M059J (cell line): ENCODE measurements around the gene RHEB. TPM values are rescaled to one million over a fixed set of nuclear protein-coding genes. Genes with fewer than 3 reads are reported as not detected.
"Not testable (repeated sequence)": the region's sequence is repeated elsewhere in the genome, so short reads cannot be mapped to it uniquely, and the experiment has no call there.

ENCODE experiments used
- DNase-seq: peaks from one replicate; pipeline ENCODE4 v3.0.0-alpha.2; 2012; ENCODE audit warnings: low read depth
- total RNA-seq: library from RNA; depleted of rRNA; stranded (reverse); fragments of >200 nt; shearing (Covaris generic); gene quantifications from 2 replicates; pipeline ENCODE4 v1.2.3, GENCODE V29; 2014; rRNA removed

The RHEB gene
- 168 and 238 TPM in 2 replicates for total RNA-seq

- peak; percentile 99 for DNase-seq
Measured at GRCh38 chr7:151519765-151520418, at the start of gene RHEB. Gene RHEB, minus strand, starts transcription at chr7:151519895. Its CDS starts 384 bp downstream, at chr7:151519511.

GRCh38 chr7:151566897-151567320 lies 47.2 kb upstream of the RHEB start:
- no peak for DNase-seq

- DNase-seq = peak; percentile 52
Measured at GRCh38 chr7:151565541-151565940, 45.8 kb upstream of the RHEB start.

- no peak for DNase-seq
Measured at GRCh38 chr7:151560243-151560642, 40.5 kb upstream of the RHEB start.

GRCh38 chr7:151559557-151560183 lies 40.0 kb upstream of the RHEB start:
- no peak for DNase-seq

- no peak for DNase-seq
Measured at GRCh38 chr7:151558575-151558974, 38.9 kb upstream of the RHEB start.

- no peak for DNase-seq
Measured at GRCh38 chr7:151556592-151556991, 36.9 kb upstream of the RHEB start.

- no peak for DNase-seq
Measured at GRCh38 chr7:151553356-151553755, 33.7 kb upstream of the RHEB start.

GRCh38 chr7:151552352-151553028 lies 32.8 kb upstream of the RHEB start:
- DNase-seq = no peak

- no peak for DNase-seq
Measured at GRCh38 chr7:151551820-151552219, 32.1 kb upstream of the RHEB start.

GRCh38 chr7:151550656-151551286 lies 31.1 kb upstream of the RHEB start:
- DNase-seq = peak; percentile 41

GRCh38 chr7:151549644-151550043 lies 29.9 kb upstream of the RHEB start:
- DNase-seq = no peak

- no peak for DNase-seq
Measured at GRCh38 chr7:151549083-151549482, 29.4 kb upstream of the RHEB start.

- no peak for DNase-seq
Measured at GRCh38 chr7:151544183-151544582, 24.5 kb upstream of the RHEB start.

GRCh38 chr7:151542606-151543130 lies 23.0 kb upstream of the RHEB start:
- no peak for DNase-seq

GRCh38 chr7:151541709-151542499 lies 22.2 kb upstream of the RHEB start:
- DNase-seq = no peak

GRCh38 chr7:151540146-151540545 lies 20.5 kb upstream of the RHEB start:
- no peak for DNase-seq

GRCh38 chr7:151539088-151539671 lies 19.5 kb upstream of the RHEB start:
- DNase-seq = peak; percentile 48

- no peak for DNase-seq
Measured at GRCh38 chr7:151537818-151538561, 18.3 kb upstream of the RHEB start.

- DNase-seq = not testable (repeated sequence)
Measured at GRCh38 chr7:151536178-151536577, 16.5 kb upstream of the RHEB start.
